Esophagus muscularis mucosa (tissue), 4 donors: Measurements from ENCODE around the gene KISS1. TPM values are rescaled to one million over a fixed set of nuclear protein-coding genes. Genes with fewer than 3 reads are reported as not detected.

ENCODE experiments used
- DNase-seq: peaks from one replicate; pipeline ENCODE4 v3.0.0-alpha.2; 2017; ENCODE audit errors: extremely low spot score
- H3K27ac ChIP-seq, 4 donors: fragments of 200-600 bp; sonication (generic); replicated peaks in 1 of 4; 1 replicate in 3 of 4; 2 replicates in 1 of 4; pipeline ENCODE4 v1.5.1; 2016 to 2019; ENCODE audit warnings: mild to moderate bottlenecking in 1 of 4
- H3K27me3 ChIP-seq, 4 donors: fragments of 200-600 bp; sonication (generic); one replicate each; pipeline versions ENCODE4 v1.5.1 to v1.6.0; 2016 to 2019
- H3K36me3 ChIP-seq, 4 donors: fragments of 200-600 bp; sonication (generic); one replicate each; pipeline ENCODE4 v1.5.1; 2016 to 2019
- H3K4me1 ChIP-seq, 4 donors: fragments of 200-600 bp; sonication (generic); one replicate each; pipeline ENCODE4 v1.5.1; 2016 to 2019
- H3K4me3 ChIP-seq, 4 donors: fragments of 200-600 bp; sonication (generic); 1 replicate in 2 of 4; 2 replicates in 2 of 4; pipeline ENCODE4 v1.5.1; 2016 to 2019; ENCODE audit warnings: mild to moderate bottlenecking in 4 of 4, moderate library complexity in 1 of 4
- H3K9me3 ChIP-seq, 4 donors: fragments of 200-600 bp; sonication (generic); 1 replicate in 3 of 4; 2 replicates in 1 of 4; pipeline ENCODE4 v1.5.1; 2016 to 2019
- EP300 ChIP-seq: sonication (generic); formaldehyde crosslinking; IDR thresholded peaks from one replicate; pipeline ENCODE4 v1.6.1; 2017; ENCODE audit warnings: antibody characterized with exemption
- POLR2A ChIP-seq: fragments of 450-650 bp; IDR thresholded peaks from one replicate; pipeline ENCODE4 v1.6.1; 2017; ENCODE audit warnings: antibody characterized with exemption, moderate library complexity, mild to moderate bottlenecking, low read depth
- POLR2AphosphoS5 ChIP-seq, 2 donors: sonication (generic); formaldehyde crosslinking; IDR thresholded peaks; one replicate each; pipeline ENCODE4 v1.6.1; 2017; ENCODE audit warnings: antibody characterized with exemption in 2 of 2
- WGBS: methylation state at CpG from one replicate; pipeline ENCODE4 v1.1.5; 2018; 5-methylcytosine and 5-hydroxymethylcytosine counted together
- intact Hi-C: fragments of 100-400 bp; cut with DNase I; formaldehyde crosslinking; loops from one replicate; pipeline ENCODE4 v1.15.1; 2023
- total RNA-seq, 4 donors: library from RNA; depleted of rRNA; stranded (reverse); fragments of >200 nt; gene quantifications; one replicate each; pipeline versions ENCODE4 v1.1.0 to v1.2.1, GENCODE V29; 2016
- TF ChIP-seq, protein P1 (sequence below), 3 experiments: fragments of 200-600 bp in 2 of 3; fragments of 450-650 bp in 1 of 3; sonication (generic) in 2 of 3; IDR thresholded peaks; one replicate each; pipeline ENCODE4 v1.5.1; 2017 to 2019; ENCODE audit warnings: antibody characterized with exemption in 3 of 3, mild to moderate bottlenecking in 2 of 3, moderate library complexity in 1 of 3

The KISS1 gene
- total RNA-seq, 4 donors from 2014 or later: not detected

DNA sequence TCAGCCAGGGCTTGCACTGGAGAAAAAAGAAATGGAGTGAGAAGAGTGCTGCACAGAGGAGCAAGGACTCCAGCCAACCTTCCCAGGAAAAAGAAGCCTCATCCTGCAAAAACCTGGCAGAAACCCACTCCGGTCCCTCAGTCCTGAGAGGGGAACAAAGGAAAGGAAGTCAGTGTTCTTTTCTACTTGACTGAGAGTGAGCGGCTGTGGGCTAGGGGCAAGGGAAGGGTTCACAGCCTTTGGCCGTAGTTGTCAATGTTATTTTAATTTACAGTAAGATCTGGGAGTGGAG is 26.4 kb upstream of the KISS1 start:
- Histone ChIP-seq H3K4me1 (no peaks in the 10 kb centered on the region), H3K27me3 (peaks cover 0 to 8% (median 0%) of the 10 kb centered on the region in 4 donors), H3K9me3 (no peaks in the 10 kb centered on the region), H3K27ac (no peak overlapping the region), H3K4me3 (no peak overlapping the region), H3K36me3 (peaks cover 0 to 52% (median 0%) of the 10 kb centered on the region in 4 donors)
- no peak for DNase-seq
- WGBS: 75% methylated on average over 3 of the region's 3 CpGs
- intact Hi-C loops: no loop called here
- no peak for TF ChIP-seq POLR2AphosphoS5 (IDR thresholded peaks at IDR 0.05)
- no peak for TF ChIP-seq EP300
- TF ChIP-seq, protein P1, sequence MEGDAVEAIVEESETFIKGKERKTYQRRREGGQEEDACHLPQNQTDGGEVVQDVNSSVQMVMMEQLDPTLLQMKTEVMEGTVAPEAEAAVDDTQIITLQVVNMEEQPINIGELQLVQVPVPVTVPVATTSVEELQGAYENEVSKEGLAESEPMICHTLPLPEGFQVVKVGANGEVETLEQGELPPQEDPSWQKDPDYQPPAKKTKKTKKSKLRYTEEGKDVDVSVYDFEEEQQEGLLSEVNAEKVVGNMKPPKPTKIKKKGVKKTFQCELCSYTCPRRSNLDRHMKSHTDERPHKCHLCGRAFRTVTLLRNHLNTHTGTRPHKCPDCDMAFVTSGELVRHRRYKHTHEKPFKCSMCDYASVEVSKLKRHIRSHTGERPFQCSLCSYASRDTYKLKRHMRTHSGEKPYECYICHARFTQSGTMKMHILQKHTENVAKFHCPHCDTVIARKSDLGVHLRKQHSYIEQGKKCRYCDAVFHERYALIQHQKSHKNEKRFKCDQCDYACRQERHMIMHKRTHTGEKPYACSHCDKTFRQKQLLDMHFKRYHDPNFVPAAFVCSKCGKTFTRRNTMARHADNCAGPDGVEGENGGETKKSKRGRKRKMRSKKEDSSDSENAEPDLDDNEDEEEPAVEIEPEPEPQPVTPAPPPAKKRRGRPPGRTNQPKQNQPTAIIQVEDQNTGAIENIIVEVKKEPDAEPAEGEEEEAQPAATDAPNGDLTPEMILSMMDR (IDR thresholded peaks at IDR 0.05): no peak
- TF ChIP-seq POLR2A: no peak

DNA sequence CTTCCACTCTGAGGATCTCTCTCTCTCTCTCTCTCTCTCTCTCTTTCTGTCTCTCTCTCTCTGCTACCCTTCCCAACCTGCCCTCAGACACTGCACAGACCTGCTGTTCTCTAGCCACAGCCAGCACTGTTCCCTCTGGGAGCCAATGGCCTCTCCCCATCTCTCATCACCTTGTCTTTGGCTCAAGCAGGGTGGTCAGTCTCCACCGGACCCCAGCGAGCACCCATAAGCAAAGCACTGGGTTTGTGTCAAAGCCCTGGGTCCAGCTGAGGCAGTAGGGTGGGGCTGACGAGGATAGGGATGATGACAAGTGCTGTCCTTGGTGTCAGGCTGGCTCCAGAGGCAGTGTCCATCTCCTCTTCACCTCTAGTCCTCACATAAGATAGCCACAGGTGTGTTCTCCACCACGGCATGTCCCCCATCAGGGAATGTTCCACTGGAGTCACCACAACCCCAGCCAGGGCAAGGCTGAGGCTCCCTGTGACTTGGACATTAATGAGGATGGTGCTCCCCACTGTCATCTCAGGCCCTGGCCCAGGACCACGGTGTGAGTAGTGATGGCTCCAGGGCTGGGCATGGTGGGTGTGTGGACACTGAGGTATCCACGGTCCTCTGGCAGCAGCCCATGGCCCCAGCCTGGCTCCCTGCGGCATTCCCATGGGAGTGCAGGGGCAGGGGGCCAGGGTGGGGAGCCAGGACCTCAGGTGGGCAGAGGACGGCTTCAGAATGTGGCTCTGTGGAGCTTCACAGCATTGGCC is 25.9 kb upstream of the KISS1 start:
- Histone ChIP-seq H3K27ac (no peak overlapping the region), H3K36me3 (peaks cover 0 to 47% (median 0%) of the 10 kb centered on the region in 4 donors), H3K27me3 (peaks cover 0 to 11% (median 0%) of the 10 kb centered on the region in 4 donors), H3K4me1 (no peaks in the 10 kb centered on the region), H3K4me3 (no peak overlapping the region), H3K9me3 (no peaks in the 10 kb centered on the region)
- DNase-seq: no peak
- intact Hi-C loops: no loop called here
- WGBS: 87% methylated on average over 3 of the region's 8 CpGs
- no peak for TF ChIP-seq EP300
- TF ChIP-seq POLR2A: no peak
- no peak for TF ChIP-seq POLR2AphosphoS5 (IDR thresholded peaks at IDR 0.05)
- TF ChIP-seq, protein P1 (IDR thresholded peaks at IDR 0.05): no peak

DNA sequence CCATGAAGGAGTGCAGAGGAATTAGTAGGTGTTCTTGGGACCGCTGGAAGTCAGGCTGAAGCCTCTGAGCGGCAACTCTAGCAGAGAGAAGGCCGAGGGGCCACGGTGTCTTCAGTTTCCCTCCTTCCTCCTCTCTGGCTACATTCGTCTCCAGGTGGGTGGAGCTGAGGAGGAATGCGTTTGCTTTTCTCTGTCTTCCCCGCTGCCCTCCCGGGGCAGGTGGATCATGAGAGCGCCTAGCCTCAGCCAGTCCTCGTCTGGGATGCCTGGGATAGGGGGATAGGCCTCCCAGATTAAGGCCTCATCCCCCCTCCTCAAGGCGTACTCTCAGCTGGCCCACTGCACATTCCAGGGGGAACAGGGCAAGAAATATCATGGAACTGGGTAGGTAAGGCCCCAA is 25.0 kb upstream of the KISS1 start:
- H3K27ac ChIP-seq: no peak overlapping the region
- intact Hi-C loops: no loop called here
- WGBS: 83% methylated on average over 11 of the region's 11 CpGs

DNA sequence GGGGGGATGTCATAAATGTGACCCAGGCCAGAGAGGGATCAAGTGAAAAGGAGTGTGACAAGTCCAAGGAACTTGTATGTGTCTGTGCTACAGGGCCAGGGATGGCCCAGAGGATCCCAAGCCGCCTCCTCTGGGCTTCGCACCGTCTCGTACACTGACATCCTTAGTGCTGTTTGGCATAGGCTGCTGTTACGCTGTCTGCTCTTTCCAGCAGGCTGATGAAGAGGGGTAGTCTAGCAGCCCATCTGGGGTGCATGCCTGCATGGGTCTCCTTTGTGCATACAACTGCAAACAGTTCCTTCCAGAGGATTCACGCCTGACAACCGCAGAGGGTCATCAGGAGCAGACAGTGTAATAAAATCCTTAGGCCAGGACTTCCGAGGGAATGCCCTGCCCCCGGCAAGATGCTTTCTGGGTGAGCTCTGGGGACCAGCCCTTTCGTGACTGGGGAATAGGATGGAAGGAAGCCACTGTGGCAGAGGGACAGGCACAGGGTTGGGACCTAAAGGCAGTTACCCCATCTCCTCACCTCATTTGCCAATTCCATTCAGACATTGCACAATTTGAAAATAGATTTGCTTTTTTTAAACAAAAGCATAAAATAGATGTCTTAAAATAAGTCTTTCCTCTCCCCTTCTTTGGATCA is 23.8 kb upstream of the KISS1 start:
- DNase-seq: no peak
- 84% methylated on average over 10 of the region's 10 CpGs for WGBS
- Histone ChIP-seq H3K36me3 (peaks cover 0 to 29% (median 0%) of the 10 kb centered on the region in 4 donors), H3K27me3 (peaks cover 0 to 20% (median 0%) of the 10 kb centered on the region in 4 donors), H3K4me3 (no peak overlapping the region), H3K27ac (no peak overlapping the region), H3K4me1 (no peaks in the 10 kb centered on the region), H3K9me3 (no peaks in the 10 kb centered on the region)
- TF ChIP-seq POLR2AphosphoS5 (IDR thresholded peaks at IDR 0.05) (no peak), POLR2A (no peak), EP300 (no peak)
- TF ChIP-seq, protein P1 (IDR thresholded peaks at IDR 0.05): no peak
- intact Hi-C loops: no loop called here

More for the DNA sequence above, 25.0 kb upstream of the KISS1 start:
- H3K4me3 ChIP-seq: no peak overlapping the region
- peaks cover 0 to 19% (median 0%) of the 10 kb centered on the region in 4 donors for H3K27me3 ChIP-seq
- no peak for TF ChIP-seq POLR2AphosphoS5 (IDR thresholded peaks at IDR 0.05)
- TF ChIP-seq, protein P1 (IDR thresholded peaks at IDR 0.05): no peak
- no peak for TF ChIP-seq EP300
- no peak for TF ChIP-seq POLR2A
- H3K4me1 ChIP-seq: no peaks in the 10 kb centered on the region
- H3K36me3 ChIP-seq: peaks cover 0 to 38% (median 0%) of the 10 kb centered on the region in 4 donors
- no peak for DNase-seq
- H3K9me3 ChIP-seq: no peaks in the 10 kb centered on the region
